Measurements from ENCODE around the gene MGLL.
"Not testable (repeated sequence)": the region's sequence is repeated elsewhere in the genome, so short reads cannot be mapped to it uniquely, and the experiment has no call there.

The MGLL gene

DNA sequence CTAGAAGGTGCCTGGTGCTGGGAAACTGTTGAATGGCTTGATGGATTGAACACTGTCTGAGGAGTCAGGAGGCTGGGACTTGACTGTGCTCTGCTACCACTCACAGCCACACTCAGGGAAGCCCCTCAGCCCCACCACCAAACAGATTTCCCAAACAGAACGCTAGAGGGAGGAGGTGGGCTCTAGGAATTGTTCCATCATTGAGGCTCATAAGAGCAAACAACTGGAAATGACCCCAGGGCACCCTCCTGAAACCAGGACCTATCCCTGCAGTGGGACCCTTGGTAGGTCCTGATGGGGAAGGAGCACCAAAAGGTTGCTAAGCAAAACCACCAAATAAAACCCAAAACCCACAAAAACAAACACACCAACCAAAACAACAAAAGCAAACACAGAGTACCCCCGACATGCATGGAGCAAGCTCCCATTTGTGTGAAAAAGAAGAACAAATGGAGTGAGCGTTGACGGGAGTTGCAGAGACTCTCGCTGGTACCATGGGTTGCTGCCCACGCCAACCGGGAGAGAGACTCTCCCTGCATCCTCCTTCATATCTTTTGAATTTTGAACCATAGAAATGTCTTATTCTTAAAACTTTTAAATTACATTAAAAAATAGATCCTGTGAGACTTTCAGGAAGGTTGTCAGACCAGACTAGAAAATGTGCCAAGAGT lies 103.9 kb downstream of the MGLL start:
- no peak for DNase-seq

DNA sequence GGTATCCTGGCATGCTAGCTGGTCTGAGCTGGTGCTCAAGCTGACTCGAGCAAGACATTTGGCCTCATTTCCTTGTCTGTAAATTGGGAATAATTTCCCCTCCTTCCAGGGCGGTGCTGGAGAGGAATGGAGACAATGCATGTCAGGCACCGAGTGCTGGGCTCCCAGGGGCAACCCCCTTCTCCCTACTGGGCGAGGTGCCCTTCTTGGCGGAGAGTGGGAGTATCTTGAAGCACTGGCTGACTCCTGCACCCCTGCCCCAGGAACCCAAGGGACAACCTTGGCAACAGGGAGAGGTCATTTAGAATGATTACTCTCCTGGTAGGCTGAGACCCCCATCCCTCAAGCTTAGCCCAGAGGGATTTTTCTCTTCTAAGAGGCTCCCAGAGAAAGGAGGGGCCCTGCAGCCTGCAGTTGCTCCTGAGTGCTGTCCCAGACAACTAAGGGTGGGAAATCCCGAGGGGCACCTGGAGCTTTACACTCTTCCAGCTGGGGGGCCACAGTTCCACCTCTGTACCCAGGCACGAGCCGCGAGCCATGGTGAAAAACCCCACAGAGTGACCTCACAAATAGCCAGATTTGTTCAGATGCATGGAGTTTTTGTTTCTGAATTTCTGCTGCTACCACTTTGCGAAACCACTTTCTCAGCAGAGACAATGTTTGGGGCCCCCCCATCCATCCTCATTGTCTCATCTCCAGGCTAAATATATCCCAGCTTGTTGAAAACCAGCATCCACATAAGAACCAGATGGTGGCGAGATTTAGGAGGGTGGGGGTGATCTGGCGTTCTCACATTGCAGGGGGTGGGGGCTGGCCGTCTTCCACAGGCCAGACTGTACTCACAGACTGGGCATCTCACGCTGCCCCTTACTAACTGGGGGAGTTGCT lies 104.7 kb downstream of the MGLL start:
- DNase-seq: no peak

DNA sequence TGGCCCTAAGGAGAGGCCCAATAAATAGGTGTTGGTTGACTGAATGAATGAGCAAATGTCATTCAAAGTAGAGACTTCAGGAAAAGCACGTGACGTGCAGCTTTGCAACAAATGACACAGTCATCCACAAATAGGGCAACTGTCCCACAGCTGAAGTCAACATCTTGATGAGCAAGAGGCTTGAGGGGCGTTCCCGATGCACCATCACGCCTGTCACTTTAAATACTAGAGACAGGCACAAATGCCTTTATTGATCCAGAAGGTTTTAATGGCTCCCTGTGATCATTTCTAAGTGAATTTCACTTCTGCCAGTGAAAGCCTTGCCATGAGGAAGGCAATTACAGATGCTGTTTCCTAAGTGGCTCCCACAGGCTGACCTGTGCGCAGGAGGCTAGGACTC lies 105.9 kb downstream of the MGLL start:
- no peak for DNase-seq

DNA sequence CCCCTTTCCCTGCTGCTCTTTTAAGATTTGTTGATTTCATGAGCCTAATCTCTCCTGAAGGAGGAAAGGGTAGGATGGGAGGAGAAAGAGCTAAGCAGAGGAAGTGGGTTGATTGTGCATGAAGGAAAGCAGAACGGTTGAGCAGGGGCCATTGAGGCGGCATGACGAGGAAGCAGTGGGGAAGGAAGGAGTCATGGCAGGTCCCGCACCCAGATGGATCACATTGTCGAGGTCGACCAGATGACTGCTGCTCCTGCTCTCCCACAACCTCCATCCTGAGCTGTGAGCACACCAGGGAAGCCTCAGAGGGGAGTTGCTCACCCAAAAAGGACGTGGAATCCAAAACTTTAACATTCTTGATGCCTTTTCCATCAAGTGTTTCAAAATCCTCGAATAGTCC lies 106.8 kb downstream of the MGLL start:
- no peak for DNase-seq

DNA sequence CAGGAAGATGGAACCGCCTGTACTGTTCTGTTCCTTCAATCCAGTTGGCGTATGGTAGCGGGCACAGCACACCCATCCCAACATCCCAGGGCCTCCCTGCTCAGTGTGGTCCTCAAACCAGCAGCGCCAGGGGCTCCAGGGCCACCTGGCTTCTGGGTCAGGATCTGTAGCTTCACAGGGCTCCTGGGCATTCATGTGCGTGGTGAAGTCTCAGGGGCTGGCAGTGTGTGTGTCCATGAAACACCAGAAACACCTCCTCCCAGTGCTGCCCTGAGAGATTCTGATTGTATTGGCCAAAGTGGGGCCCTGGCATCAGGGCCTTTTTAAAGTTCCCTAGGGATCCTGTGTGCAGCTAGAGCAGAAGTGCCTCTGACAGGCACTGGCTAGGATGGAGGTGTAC lies 107.4 kb downstream of the MGLL start:
- DNase-seq: no peak

DNA sequence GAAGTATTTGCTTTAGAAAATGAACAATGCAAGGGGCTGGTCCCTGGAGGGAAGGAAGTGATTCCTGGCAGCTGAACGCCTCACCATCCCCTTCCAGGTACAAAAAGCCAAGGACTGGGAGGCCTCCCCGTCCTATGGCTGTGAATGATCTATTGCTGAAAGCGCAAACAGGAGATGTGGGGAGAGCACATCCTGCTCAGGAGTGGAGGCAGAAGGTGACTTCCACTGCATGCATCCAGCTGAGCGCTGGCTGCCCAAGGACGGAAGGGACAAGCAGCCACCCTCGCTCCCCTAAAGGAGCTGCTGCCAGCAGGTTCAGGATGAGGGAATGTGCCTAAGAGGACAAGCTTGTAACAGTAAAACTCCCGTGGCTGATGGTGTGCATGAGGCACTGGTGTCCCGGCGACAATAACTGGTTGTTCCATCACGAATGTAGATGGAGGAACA lies 108.2 kb downstream of the MGLL start:
- no peak for DNase-seq

DNA sequence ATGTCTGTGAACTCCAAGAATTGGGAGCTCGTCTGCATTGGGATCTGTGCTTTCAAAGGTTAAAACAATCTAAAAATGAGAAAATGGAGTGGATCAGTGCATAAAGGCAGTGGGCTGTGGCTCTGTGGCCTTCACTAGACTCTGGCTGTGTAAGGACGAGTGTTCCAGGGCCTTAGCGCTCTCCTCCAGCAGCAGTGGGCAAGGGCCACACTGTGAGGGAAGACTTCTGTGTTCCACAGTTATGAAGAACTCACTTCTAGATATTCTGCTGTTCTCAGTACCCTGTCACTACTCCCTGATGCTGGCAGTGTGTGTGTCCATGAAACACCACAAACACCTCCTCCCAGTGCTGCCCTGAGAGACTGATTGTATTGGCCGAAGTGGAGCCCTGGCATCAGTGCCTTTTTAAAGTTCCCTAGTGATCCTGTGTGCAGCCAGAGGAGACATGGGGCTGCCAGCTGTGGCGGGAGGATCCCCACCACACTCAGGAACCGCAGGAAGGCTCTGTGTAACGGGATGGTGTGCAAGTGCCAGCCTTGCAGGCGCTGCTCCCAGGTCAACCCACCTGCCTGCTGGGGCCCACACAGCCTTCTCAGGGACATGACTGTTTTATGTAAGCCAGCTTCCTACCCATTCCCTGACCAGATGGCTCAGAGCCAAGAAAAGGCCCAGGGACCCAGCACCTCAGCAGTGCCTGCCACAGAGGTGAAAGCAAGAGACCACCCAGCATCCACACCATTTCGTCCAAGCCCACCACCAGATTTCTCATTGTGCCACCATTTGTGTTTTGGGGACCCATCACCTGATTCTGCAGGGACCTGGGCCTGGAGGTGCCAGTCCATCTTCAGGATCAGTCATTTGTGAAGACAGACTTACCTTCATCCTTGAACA lies 109.2 kb downstream of the MGLL start:
- no peak for DNase-seq

DNA sequence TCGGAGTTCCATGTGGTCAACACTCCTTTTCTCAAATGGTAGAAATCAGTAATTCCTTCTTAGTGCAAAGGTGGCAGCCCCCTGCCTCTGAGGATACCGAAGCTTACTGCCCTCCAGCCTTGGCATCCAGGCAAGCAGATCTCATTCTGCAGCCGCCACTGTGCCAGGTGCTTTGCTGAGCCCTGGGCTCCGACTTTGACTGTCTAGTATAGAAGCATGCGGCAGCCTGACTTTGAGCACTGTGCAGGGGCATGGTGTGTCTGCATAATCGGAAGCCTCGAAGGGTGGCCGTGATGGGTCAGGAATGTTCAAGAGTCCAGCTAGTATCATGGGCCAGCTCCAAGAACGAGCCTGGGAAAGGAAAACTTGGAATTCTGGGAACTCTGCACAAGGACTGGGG lies 109.9 kb downstream of the MGLL start:
- DNase-seq: no peak

DNA sequence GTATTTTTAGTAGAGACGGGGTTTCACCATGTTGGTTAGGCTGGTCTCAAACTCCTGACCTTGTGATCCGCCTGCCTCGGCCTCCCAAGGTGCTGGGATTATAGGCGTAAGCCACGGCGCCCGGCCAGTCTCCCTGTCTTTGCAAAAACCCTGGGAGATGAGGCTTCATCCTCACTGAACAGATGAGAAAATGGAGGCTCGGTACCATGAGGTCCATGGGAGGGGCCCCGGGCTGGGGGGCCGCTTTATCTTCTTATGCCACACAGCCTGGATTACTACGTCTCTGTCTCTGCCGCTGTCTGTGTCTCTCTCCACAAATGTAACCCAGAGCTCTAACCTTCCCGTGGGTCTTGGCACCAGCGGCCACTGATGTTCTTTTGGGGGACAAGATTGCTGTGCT lies 110.4 kb downstream of the MGLL start:
- no peak for DNase-seq

DNA sequence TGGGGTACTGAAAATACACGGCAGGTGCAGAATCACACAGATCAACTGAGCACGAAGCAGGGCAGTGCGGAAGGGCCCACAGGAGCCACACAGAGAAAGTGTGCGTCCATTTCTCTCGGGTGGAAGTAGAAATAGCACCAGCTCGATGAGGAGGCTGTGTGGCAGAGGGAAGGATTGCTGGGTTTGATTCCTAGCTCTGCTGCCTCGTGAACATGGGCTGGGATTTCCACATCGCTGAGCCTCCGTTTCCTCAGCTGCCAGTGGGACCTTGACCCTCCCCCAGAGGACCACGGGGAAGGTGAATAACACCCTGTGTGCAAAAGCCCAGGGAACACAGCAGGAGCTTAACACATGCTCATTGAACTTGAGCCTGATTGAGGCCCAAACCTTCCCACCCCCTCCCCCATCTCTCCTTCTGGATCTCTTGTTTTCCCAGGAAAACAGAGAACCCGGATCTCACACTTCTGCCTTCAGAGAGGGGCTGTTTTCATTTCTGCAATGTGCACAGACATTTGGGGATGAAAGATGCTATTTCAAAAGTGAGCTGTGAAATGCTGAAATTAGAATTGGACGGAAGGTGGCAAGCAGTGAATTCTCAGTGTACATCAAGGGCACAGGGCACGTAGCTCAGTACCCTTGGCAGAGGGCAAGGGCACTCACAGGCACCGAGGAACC lies 111.2 kb downstream of the MGLL start:
- DNase-seq: no peak

DNA sequence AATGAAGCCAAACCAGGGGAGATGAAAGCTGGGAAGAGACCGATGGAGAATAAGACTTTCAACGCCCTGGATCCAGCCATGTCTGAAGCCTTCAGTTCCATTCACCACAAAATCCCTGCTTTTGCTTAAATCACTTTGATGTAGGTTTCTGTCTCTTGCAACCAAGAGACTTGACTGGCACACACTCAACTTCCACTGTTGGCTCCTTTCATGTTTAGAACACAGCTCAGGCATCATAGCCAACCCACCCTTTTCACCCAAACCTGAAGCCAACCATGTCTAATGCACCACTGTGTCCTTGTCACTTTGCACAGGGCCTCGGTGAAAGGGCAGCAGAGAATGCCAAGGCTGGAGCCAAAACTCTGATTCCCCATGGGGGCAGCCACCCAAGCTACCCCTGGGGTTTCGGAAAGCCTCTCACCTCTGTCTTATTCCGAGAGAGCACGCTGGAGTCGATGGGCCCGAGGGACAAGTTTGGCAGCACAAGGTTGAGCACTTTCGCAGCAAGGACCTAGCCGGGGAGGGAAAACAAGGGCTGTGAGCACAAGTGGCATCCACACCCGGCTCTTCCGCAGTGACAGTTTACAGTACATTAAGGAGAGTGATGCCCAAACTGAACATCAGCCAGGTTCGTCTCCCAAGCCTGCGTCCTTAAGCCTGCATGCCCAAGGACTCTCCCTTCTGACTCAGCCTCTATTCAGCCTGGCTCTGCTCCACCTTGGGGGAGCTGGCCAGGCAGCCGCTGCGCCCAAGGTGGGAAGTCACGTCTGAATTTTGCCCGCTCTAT lies 112.0 kb downstream of the MGLL start:
- no peak for DNase-seq

DNA sequence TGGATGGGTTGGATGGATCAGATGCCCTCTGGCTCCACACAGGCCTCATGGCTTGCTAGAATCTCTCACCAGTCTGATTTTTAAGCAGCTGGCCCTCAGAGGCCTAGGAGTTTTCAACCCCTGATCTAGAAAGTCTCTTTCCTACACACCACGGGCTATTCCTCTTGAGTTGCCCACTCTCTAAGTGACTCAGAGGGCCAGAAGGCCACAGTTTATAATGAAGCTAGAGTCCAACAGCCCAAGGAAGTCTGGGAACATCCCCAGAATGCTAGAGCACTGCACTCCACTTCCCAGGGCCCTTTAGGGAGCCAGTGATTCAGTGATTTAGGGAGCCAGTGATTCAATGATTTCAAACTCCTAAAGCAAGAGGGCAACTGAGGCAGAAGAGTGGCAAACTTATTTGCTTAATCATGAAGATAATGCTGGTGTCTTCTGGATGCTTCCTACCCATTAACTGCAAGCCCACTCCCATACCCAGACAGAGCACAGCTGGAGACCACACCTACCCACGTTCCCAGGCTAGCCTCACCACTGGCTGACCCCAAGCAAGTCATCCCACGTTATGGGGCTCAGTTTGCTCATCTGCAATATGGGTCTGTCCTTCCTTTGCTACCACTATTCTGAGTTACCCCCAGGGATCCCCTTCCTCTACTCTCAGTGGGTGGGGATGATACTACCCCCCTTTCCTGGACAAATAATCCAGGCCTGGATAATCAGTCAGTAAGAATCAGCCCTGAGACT lies 112.8 kb downstream of the MGLL start:
- DNase-seq: no peak

DNA sequence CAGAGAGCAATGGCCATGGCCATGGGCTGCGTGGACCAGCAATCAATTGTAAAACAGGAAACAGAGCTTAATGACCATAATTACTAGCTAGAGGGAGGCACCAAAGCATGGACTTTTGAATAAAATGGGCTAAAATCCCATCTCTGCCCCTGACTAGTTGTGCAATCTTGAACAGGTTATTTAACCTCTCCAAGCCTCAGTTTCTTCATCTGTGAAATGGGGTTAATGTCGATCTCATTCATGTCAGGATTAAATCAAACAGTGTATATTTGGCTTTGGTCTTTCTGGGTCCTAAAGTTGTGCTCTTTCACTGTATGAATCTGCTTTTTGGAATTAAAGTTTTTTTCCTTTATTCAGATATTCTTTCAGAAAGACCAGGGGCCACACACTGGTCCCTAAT lies 113.5 kb downstream of the MGLL start:
- no peak for DNase-seq

DNA sequence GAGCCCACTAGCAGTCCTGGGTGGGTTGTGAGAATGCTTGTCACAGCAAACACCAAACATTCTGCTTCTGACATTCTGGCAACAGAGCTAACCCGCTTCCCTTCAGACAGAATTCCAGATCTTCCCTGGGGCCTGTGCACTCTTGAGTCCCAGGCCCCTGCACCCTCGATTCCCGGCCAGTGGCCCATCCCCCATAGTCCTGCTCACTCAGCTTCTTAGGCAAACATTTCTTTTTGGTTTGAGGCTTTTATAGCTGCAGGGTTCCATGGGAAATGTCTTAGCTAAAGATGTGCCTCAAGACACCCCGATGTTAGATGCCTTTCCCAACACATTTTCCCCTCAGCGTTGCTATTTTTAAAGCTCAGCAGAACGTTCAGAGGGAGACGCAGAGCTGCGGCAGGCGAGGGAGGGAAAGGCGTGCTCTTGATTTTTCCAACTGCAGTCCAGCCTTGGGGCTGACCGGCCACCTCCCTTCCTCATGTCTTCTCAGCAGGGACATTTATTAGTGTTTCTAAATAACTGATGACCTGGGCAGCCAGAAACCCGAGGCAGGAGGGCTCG lies 114.4 kb downstream of the MGLL start:
- DNase-seq: no peak

DNA sequence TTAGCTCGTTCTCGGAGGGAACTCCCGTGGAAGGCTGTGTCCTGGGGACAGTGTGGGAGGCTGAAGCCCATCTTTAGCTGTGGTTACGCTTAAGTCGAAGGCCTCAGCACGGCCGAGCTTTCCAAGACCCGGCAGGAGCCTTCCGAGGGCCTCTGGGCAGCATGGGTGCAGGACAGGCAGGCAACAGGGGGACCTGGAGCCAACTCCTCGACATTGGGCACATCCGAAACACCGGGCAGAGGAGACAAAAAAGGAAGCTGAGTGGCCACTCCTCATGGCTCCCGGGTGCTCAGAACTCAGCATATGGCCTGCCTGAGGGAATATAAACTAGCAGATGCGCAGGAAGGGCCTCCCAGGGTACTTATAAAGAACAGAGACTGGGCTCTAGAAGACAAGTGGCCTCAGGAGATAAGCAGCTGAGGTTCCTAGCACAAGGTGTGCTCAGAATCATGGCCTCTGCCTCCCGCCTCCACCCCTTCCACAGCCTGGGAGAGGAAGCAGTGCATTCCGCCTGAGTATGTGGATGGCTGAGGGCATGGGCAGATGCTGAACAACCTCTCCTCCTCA lies 115.4 kb downstream of the MGLL start:
- no peak for DNase-seq

DNA sequence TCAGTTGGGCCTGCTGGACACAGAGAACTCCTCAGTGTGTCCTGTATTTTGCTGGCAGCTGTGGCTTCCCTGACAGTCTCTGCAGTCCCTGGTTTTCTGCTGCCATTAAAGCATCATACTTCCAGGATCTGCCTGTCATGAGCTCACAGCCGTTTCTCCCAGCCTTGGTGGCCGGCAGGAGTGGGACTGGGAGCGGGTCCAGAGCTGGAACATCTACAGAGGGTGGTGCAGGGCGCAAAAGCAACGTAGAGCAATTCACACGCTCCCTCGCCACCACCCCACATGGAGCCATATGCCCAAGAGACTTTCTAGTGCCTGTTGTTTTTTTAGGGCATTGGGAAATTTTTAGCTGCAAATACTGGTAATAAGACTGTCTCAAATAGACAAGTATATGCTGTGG lies 116.0 kb downstream of the MGLL start:
- no peak for DNase-seq

DNA sequence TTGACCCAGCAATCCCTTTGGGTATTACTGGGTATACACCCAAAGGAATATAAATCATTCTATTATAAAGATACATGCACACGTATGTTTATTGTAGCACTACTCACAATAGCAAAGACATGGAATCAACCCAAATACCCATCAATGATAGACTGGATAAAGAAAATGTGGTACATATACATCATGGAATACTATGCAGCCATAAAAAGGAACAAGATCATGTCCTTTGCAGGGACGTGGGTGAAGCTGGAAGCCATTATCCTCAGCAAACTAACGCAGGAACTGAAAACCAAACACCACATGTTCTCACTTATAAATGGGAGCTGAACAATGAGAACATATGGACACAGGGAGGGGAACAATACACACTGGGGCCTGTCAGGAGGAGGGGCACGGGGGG lies 117.5 kb downstream of the MGLL start:
- not testable (repeated sequence) for DNase-seq

DNA sequence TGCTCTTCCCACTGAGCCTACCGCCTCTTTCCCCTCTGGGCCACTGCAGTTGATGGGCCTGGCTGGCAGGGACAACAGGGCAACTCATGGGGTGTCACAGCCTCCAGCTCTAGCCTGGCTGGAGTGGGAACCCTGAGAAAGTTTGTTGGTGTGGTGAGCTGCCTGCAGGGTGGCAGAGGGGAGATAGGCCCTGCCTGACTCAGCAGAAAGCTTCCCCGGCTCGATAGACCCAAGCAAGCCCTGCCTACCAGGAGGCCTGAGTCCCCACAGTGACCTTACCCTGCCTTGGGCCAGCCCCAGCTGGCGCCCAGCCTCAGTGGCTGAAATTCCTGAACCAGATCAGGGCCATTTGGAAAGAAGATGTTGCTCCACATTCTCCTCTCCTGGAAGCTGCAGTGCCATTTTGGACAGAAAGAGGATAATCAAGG lies 120.2 kb downstream of the MGLL start:
- no peak for DNase-seq

DNA sequence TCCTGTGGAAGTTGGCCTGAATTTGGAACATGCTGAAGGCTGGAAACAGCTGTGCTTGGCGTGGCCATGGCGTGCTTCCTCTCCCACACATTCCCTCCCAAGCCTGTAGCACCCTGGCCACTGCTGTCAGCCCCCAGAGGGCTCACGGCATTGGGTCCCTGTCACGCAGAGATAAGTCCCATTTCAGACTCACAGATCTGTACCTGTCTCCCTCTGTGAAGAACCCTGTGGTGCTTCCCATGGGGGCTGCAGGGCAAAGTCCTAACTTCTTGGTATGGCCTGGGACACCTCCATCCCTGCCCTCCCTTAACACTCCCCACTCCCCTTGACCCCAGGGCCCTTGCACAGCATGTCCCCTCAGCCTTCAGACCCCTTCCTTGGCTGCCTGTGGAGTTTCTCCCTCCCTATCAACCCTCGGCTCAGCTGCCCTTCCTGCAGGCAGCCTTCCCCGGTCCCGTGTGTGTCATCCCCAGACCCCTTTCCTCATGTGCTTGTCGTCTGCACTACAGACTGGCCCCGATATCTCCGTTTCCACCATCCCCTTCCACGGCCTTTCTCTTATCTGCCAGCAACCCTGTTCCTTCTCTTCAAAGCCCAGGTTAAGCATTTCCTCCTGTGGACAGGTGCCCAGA lies 120.9 kb downstream of the MGLL start:
- DNase-seq: no peak

DNA sequence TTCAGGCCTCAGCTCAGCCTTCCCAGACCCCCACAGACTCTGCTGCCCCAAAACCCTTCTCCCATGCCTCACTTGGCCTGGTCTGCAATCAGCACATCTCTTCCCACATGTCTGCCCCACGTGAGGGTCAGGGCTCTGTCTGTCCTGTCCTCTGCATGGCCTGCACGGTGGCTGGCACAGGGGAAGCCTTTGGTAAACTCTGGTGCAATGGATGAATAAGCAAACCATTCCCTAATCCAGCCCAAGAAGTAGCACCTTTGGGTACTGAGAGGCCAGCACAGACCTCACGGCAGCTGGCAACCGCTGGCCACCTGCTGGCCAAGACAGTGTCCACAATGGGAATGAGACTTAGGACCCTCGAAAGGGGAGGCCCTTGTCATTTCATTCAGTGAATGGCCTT lies 121.9 kb downstream of the MGLL start:
- no peak for DNase-seq

Measured in activated T-cell treated with anti-CD3 and anti-CD28 coated beads, Interleukin-2, amount 50 U/mL, for 1 hour (primary cell).